ENCODE results near the gene TMEM150B. TPM values are rescaled to one million over a fixed set of nuclear protein-coding genes. Genes with fewer than 3 reads are reported as not detected.

The TMEM150B gene
- polyA plus RNA-seq, 4 donors: 33.2 to 125 (median 79.2) TPM

DNA sequence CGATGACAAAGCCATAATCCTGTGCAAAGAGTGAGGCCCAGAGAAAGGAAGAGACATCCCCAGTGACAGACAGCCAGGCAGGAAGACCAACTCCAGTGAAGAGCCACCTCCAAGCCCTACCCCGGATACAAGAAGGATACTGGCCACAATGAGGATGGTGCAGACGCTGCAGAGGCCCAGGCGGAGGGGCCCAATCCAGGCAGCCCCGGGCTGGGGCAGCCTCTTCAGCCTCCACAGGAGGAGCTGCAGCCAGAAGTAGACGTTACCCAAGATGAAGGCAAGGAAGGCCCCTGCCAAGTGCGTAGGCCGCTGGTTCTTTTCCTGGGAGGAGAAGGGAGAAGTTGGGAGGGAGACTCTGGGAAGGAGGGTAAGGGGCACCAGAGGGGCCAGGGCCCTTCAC is 8.5 kb downstream of the TMEM150B start:
- no peak overlapping the region for H3K4me3 ChIP-seq (ENCODE audit: low read depth in 1 of 3, low read length in 3 of 3)
- 85 to 94% (median 91%) methylated on average over 8 of the region's 8 CpGs for WGBS, 3 donors
- H3K27me3 ChIP-seq (ENCODE audit: control insufficient read depth in 3 of 3, insufficient read depth in 3 of 3, low read length in 3 of 3): peaks cover 0 to 3% (median 0%) of the 10 kb centered on the region in 3 donors
- FAIRE-seq: no peak
- H3K36me3 ChIP-seq (ENCODE audit: control insufficient read depth in 3 of 3, insufficient read depth in 2 of 3, low read depth in 1 of 3, low read length in 3 of 3): peaks cover 0 to 84% (median 9%) of the 10 kb centered on the region in 3 donors
- peaks cover 0 to 17% (median 0%) of the 10 kb centered on the region in 3 donors for H3K4me1 ChIP-seq (ENCODE audit: control insufficient read depth in 3 of 3, insufficient read depth in 2 of 3, low read depth in 1 of 3, low read length in 2 of 3)
- no peak for DNase-seq
- no peak overlapping the region for H3K27ac ChIP-seq (ENCODE audit: low read depth in 1 of 3, low read length in 2 of 3)
- H3K9me3 ChIP-seq (ENCODE audit: control insufficient read depth in 2 of 2, insufficient read depth in 1 of 2, low read depth in 1 of 2, low read length in 1 of 2): peaks cover 0 to 10% of the 10 kb centered on the region in 2 donors

GRCh38 chr19:55315956-55316525 is 9.1 kb downstream of the TMEM150B start:
- Histone ChIP-seq H3K4me1 (ENCODE audit: control insufficient read depth in 3 of 3, insufficient read depth in 2 of 3, low read depth in 1 of 3, low read length in 2 of 3) (peaks cover 0 to 14% (median 0%) of the 10 kb centered on the region in 3 donors), H3K4me3 (ENCODE audit: low read depth in 1 of 3, low read length in 3 of 3) (no peak overlapping the region), H3K9me3 (ENCODE audit: control insufficient read depth in 2 of 2, insufficient read depth in 1 of 2, low read depth in 1 of 2, low read length in 1 of 2) (peaks cover 0 to 10% of the 10 kb centered on the region in 2 donors), H3K36me3 (ENCODE audit: control insufficient read depth in 3 of 3, insufficient read depth in 2 of 3, low read depth in 1 of 3, low read length in 3 of 3) (peaks cover 0 to 90% (median 9%) of the 10 kb centered on the region in 3 donors), H3K27ac (ENCODE audit: low read depth in 1 of 3, low read length in 2 of 3) (no peak overlapping the region), H3K27me3 (ENCODE audit: control insufficient read depth in 3 of 3, insufficient read depth in 3 of 3, low read length in 3 of 3) (peaks cover 0 to 3% (median 0%) of the 10 kb centered on the region in 3 donors)
- WGBS, 3 donors: 87 to 93% (median 91%) methylated on average over 13 of the region's 13 CpGs
- DNase-seq (no peak), FAIRE-seq (no peak)

GRCh38 chr19:55314396-55314795 is 10.7 kb downstream of the TMEM150B start:
- 86 to 95% (median 91%) methylated on average over 8 of the region's 8 CpGs for WGBS, 3 donors
- H3K36me3 ChIP-seq (ENCODE audit: control insufficient read depth in 3 of 3, insufficient read depth in 2 of 3, low read depth in 1 of 3, low read length in 3 of 3): peaks cover 0 to 84% (median 7%) of the 10 kb centered on the region in 3 donors
- DNase-seq (no peak), FAIRE-seq (no peak)
- no peak overlapping the region for H3K4me3 ChIP-seq (ENCODE audit: low read depth in 1 of 3, low read length in 3 of 3)
- peaks cover 0 to 15% of the 10 kb centered on the region in 2 donors for H3K9me3 ChIP-seq (ENCODE audit: control insufficient read depth in 2 of 2, insufficient read depth in 1 of 2, low read depth in 1 of 2, low read length in 1 of 2)
- H3K4me1 ChIP-seq (ENCODE audit: control insufficient read depth in 3 of 3, insufficient read depth in 2 of 3, low read depth in 1 of 3, low read length in 2 of 3): peaks cover 0 to under 1% (median 0%) of the 10 kb centered on the region in 3 donors
- H3K27me3 ChIP-seq (ENCODE audit: control insufficient read depth in 3 of 3, insufficient read depth in 3 of 3, low read length in 3 of 3): no peaks in the 10 kb centered on the region
- no peak overlapping the region for H3K27ac ChIP-seq (ENCODE audit: low read depth in 1 of 3, low read length in 2 of 3)

DNA sequence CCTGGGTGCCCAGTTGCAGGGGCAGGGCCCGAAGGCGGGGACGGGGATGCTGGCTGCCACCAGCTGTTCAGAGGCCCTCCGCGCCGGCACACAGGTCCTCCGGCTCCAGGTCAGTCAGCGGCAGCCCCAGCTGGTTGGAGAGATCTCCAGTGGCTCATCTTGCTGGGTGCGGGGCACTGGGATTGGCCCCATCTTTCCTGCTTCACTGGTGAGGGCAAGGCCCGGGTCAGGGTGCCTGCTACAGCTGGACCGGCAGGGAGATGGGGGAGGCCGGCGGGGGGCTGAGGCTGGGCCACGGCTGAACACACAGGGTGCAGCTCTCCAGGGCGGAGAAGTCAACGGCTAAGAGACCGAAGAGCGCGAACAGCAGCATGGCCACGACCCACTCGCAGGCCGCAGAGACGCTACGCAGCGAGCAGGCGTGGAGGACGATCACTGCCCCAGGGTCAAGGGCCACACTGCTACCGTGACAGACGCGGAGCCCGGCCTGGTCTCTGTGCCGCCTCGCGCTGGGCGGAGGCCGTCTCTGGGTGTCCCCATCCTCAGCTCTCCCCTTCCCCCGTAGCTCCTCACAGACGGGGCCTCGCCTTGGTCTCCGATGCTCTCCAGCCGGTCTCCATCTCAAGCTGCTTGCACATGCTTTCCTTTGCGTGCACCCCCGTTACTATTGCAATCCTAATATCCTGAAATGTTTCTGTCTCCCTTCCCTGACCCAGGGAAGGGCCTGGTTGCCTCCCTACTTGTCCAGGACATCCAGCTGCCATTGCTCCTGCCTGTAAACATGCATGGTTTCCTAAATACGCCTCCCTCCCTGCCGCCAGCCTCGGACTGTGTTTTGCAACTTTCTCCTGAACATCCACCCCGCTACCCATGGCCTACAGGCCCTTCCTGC is 12.3 kb downstream of the TMEM150B start:
- no peak for FAIRE-seq
- H3K27me3 ChIP-seq (ENCODE audit: control insufficient read depth in 3 of 3, insufficient read depth in 3 of 3, low read length in 3 of 3): no peaks in the 10 kb centered on the region
- no peaks in the 10 kb centered on the region for H3K4me1 ChIP-seq (ENCODE audit: control insufficient read depth in 3 of 3, insufficient read depth in 2 of 3, low read depth in 1 of 3, low read length in 2 of 3)
- no peak overlapping the region for H3K4me3 ChIP-seq (ENCODE audit: low read depth in 1 of 3, low read length in 3 of 3)
- WGBS, 3 donors: 82 to 88% (median 87%) methylated on average over 38 to 47 of the region's 47 CpGs
- DNase-seq: no peak
- H3K9me3 ChIP-seq (ENCODE audit: control insufficient read depth in 2 of 2, insufficient read depth in 1 of 2, low read depth in 1 of 2, low read length in 1 of 2): peaks cover 0 to 22% of the 10 kb centered on the region in 2 donors
- no peak overlapping the region for H3K27ac ChIP-seq (ENCODE audit: low read depth in 1 of 3, low read length in 2 of 3)
- H3K36me3 ChIP-seq (ENCODE audit: control insufficient read depth in 3 of 3, insufficient read depth in 2 of 3, low read depth in 1 of 3, low read length in 3 of 3): peaks cover 0 to 78% (median 7%) of the 10 kb centered on the region in 3 donors

DNA sequence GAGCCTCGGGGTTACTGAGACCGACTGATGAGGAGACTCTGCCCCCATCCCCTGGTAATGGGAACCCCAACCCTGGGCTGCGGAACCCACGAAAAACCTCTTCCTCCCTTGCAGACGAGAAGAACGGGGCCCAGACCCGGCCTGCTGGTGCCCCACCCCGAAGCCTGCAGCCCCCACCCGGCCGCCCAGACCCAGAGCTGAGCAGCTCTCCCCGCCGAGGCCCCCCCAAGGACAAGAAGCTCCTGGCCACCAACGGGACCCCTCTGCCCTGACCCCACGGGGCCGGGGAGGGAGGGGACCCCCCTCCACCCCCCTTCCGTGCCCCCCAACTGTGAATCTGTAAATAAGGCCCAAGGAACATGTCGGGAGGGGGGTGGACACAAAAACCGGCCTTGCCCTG is 13.3 kb downstream of the TMEM150B start:
- Histone ChIP-seq H3K4me3 (ENCODE audit: low read depth in 1 of 3, low read length in 3 of 3) (no peak overlapping the region), H3K9me3 (ENCODE audit: control insufficient read depth in 2 of 2, insufficient read depth in 1 of 2, low read depth in 1 of 2, low read length in 1 of 2) (peaks cover 0 to 21% of the 10 kb centered on the region in 2 donors), H3K27me3 (ENCODE audit: control insufficient read depth in 3 of 3, insufficient read depth in 3 of 3, low read length in 3 of 3) (no peaks in the 10 kb centered on the region), H3K4me1 (ENCODE audit: control insufficient read depth in 3 of 3, insufficient read depth in 2 of 3, low read depth in 1 of 3, low read length in 2 of 3) (no peaks in the 10 kb centered on the region), H3K27ac (ENCODE audit: low read depth in 1 of 3, low read length in 2 of 3) (no peak overlapping the region), H3K36me3 (ENCODE audit: control insufficient read depth in 3 of 3, insufficient read depth in 2 of 3, low read depth in 1 of 3, low read length in 3 of 3) (peaks cover 0 to 69% (median 7%) of the 10 kb centered on the region in 3 donors)
- WGBS, 3 donors: 77 to 85% (median 82%) methylated on average over 12 to 18 of the region's 18 CpGs
- FAIRE-seq: no peak
- no peak for DNase-seq

- Histone ChIP-seq H3K4me3 (ENCODE audit: low read depth in 1 of 3, low read length in 3 of 3) (no peak overlapping the region), H3K4me1 (ENCODE audit: control insufficient read depth in 3 of 3, insufficient read depth in 2 of 3, low read depth in 1 of 3, low read length in 2 of 3) (no peaks in the 10 kb centered on the region), H3K36me3 (ENCODE audit: control insufficient read depth in 3 of 3, insufficient read depth in 2 of 3, low read depth in 1 of 3, low read length in 3 of 3) (peaks cover 0 to 65% (median 4%) of the 10 kb centered on the region in 3 donors), H3K27me3 (ENCODE audit: control insufficient read depth in 3 of 3, insufficient read depth in 3 of 3, low read length in 3 of 3) (no peaks in the 10 kb centered on the region), H3K27ac (ENCODE audit: low read depth in 1 of 3, low read length in 2 of 3) (no peak overlapping the region), H3K9me3 (ENCODE audit: control insufficient read depth in 2 of 2, insufficient read depth in 1 of 2, low read depth in 1 of 2, low read length in 1 of 2) (peaks cover 0 to 17% of the 10 kb centered on the region in 2 donors)
- FAIRE-seq (no peak), DNase-seq (no peak)
- WGBS, 3 donors: 69 to 81% (median 74%) methylated on average over 9 of the region's 9 CpGs
These were observed 13.7 kb downstream of the TMEM150B start for GRCh38 chr19:55311397-55311796.

- H3K9me3 ChIP-seq (ENCODE audit: control insufficient read depth in 2 of 2, insufficient read depth in 1 of 2, low read depth in 1 of 2, low read length in 1 of 2): peaks cover 0 to 12% of the 10 kb centered on the region in 2 donors
- WGBS, 3 donors: 74 to 78% (median 77%) methylated on average over 7 of the region's 7 CpGs
- DNase-seq (no peak), FAIRE-seq (no peak)
- no peak overlapping the region for H3K4me3 ChIP-seq (ENCODE audit: low read depth in 1 of 3, low read length in 3 of 3)
- H3K27ac ChIP-seq (ENCODE audit: low read depth in 1 of 3, low read length in 2 of 3): no peak overlapping the region
- H3K4me1 ChIP-seq (ENCODE audit: control insufficient read depth in 3 of 3, insufficient read depth in 2 of 3, low read depth in 1 of 3, low read length in 2 of 3): no peaks in the 10 kb centered on the region
- H3K27me3 ChIP-seq (ENCODE audit: control insufficient read depth in 3 of 3, insufficient read depth in 3 of 3, low read length in 3 of 3): no peaks in the 10 kb centered on the region
- peaks cover 0 to 61% (median 0%) of the 10 kb centered on the region in 3 donors for H3K36me3 ChIP-seq (ENCODE audit: control insufficient read depth in 3 of 3, insufficient read depth in 2 of 3, low read depth in 1 of 3, low read length in 3 of 3)
These were observed 14.6 kb downstream of the TMEM150B start for GRCh38 chr19:55310498-55310897.

- no peak for DNase-seq
- Histone ChIP-seq H3K27me3 (ENCODE audit: control insufficient read depth in 3 of 3, insufficient read depth in 3 of 3, low read length in 3 of 3) (no peaks in the 10 kb centered on the region), H3K9me3 (ENCODE audit: control insufficient read depth in 2 of 2, insufficient read depth in 1 of 2, low read depth in 1 of 2, low read length in 1 of 2) (peaks cover 0 to 12% of the 10 kb centered on the region in 2 donors), H3K36me3 (ENCODE audit: control insufficient read depth in 3 of 3, insufficient read depth in 2 of 3, low read depth in 1 of 3, low read length in 3 of 3) (peaks cover 0 to 52% (median 0%) of the 10 kb centered on the region in 3 donors), H3K27ac (ENCODE audit: low read depth in 1 of 3, low read length in 2 of 3) (no peak overlapping the region), H3K4me1 (ENCODE audit: control insufficient read depth in 3 of 3, insufficient read depth in 2 of 3, low read depth in 1 of 3, low read length in 2 of 3) (no peaks in the 10 kb centered on the region), H3K4me3 (ENCODE audit: low read depth in 1 of 3, low read length in 3 of 3) (no peak overlapping the region)
- FAIRE-seq: no peak
- WGBS, 3 donors: 90 to 91% (median 91%) methylated on average over 5 of the region's 5 CpGs
These were observed 15.7 kb downstream of the TMEM150B start for GRCh38 chr19:55309448-55309847.
